Liver (tissue), 9 donors: ENCODE measurements around the gene ARHGAP5. TPM values are rescaled to one million over a fixed set of nuclear protein-coding genes. Genes with fewer than 3 reads are reported as not detected.
A peak's percentile ranks its signal among the peaks of the same experiment; 100 is the strongest.

Source experiments
- DNase-seq: peaks from one replicate; pipeline ENCODE4 v3.0.0-alpha.2; 2017; ENCODE audit warnings: low spot score
- H3K27ac ChIP-seq, 2 donors: one replicate each; pipeline ENCODE4 v1.7.0; 2013; ENCODE audit warnings: inconsistent platforms in 2 of 2, low read length in 2 of 2, control low read depth in 1 of 2, low read depth in 1 of 2, mild to moderate bottlenecking in 1 of 2
- H3K27me3 ChIP-seq, 4 donors: one replicate each; pipeline versions ENCODE4 v1.6.1 to v1.7.0; 2013; ENCODE audit warnings: low read length in 3 of 4, inconsistent platforms in 1 of 4, mild to moderate bottlenecking in 1 of 4, moderate library complexity in 1 of 4; ENCODE audit not compliant: control insufficient read depth in 4 of 4, insufficient read depth in 4 of 4
- H3K36me3 ChIP-seq, 4 donors: one replicate each; pipeline versions ENCODE4 v1.6.1 to v1.7.0; 2013; ENCODE audit warnings: low read length in 3 of 4, mild to moderate bottlenecking in 3 of 4, low read depth in 1 of 4, moderate library complexity in 1 of 4; ENCODE audit not compliant: control insufficient read depth in 4 of 4, insufficient read depth in 3 of 4
- H3K4me1 ChIP-seq, 4 donors: one replicate each; pipeline versions ENCODE4 v1.6.1 to v1.7.0; 2013; ENCODE audit warnings: low read length in 3 of 4, mild to moderate bottlenecking in 3 of 4, moderate library complexity in 1 of 4; ENCODE audit not compliant: control insufficient read depth in 4 of 4, insufficient read depth in 4 of 4
- H3K4me3 ChIP-seq, 3 donors: one replicate each; pipeline versions ENCODE4 v1.6.1 to v1.7.0; 2013; ENCODE audit warnings: low read length in 3 of 3, control low read depth in 1 of 3, low read depth in 1 of 3, mild to moderate bottlenecking in 1 of 3
- H3K9ac ChIP-seq, 2 donors: one replicate each; pipeline ENCODE4 v1.7.0; 2013; ENCODE audit warnings: low read length in 2 of 2, mild to moderate bottlenecking in 2 of 2, moderate library complexity in 2 of 2, control low read depth in 1 of 2, low read depth in 1 of 2
- H3K9me3 ChIP-seq, 4 donors: one replicate each; pipeline versions ENCODE4 v1.6.1 to v1.7.0; 2013; ENCODE audit warnings: low read length in 3 of 4; ENCODE audit not compliant: control insufficient read depth in 4 of 4
- ATF3 ChIP-seq: IDR thresholded peaks from 2 replicates; pipeline ENCODE4 v1.6.1; 2016; ENCODE audit warnings: antibody characterized with exemption
- CTCF ChIP-seq: fragments of 150-350 bp; IDR thresholded peaks from 2 replicates; pipeline ENCODE4 v1.5.1; 2017; ENCODE audit warnings: improper control_type of control experiment, low read depth, low read length; ENCODE audit not compliant: missing input control
- EGR1 ChIP-seq, 2 donors: IDR thresholded peaks; 2 replicates each; pipeline ENCODE4 v1.6.1; 2016 to 2018; ENCODE audit warnings: antibody characterized with exemption in 2 of 2, low read depth in 2 of 2
- FOXA1 ChIP-seq: IDR thresholded peaks from 2 replicates; pipeline ENCODE4 v1.6.1; 2016; ENCODE audit warnings: antibody characterized with exemption
- FOXA2 ChIP-seq: IDR thresholded peaks from 2 replicates; pipeline ENCODE4 v1.6.1; 2016; ENCODE audit warnings: antibody characterized with exemption
- GABPA ChIP-seq, 2 donors: IDR thresholded peaks in 1 of 2; conservative IDR thresholded peaks in 1 of 2; 2 replicates each; pipeline ENCODE4 v1.6.1; 2016; ENCODE audit warnings: antibody characterized with exemption in 2 of 2, mild to moderate bottlenecking in 1 of 2, moderate library complexity in 1 of 2
- HNF4A ChIP-seq, 2 donors: conservative IDR thresholded peaks; 2 replicates each; pipeline ENCODE4 v1.6.1; 2016; ENCODE audit warnings: antibody characterized with exemption in 2 of 2, mild to moderate bottlenecking in 2 of 2
- HNF4G ChIP-seq: IDR thresholded peaks from 2 replicates; pipeline ENCODE4 v1.6.1; 2016; ENCODE audit warnings: antibody characterized with exemption
- JUND ChIP-seq, 2 donors: IDR thresholded peaks; 2 replicates each; pipeline ENCODE4 v1.6.1; 2016; ENCODE audit warnings: antibody characterized with exemption in 2 of 2
- MAX ChIP-seq: IDR thresholded peaks from 2 replicates; pipeline ENCODE4 v1.6.1; 2016; ENCODE audit warnings: antibody characterized with exemption
- RAD21 ChIP-seq, 2 donors: IDR thresholded peaks; 2 replicates each; pipeline ENCODE4 v1.6.1; 2016; ENCODE audit warnings: antibody characterized with exemption in 2 of 2, mild to moderate bottlenecking in 2 of 2
- REST ChIP-seq: IDR thresholded peaks from 2 replicates; pipeline ENCODE4 v1.6.1; 2016; ENCODE audit warnings: antibody characterized with exemption, mild to moderate bottlenecking
- RXRA ChIP-seq, 2 donors: IDR thresholded peaks; 2 replicates each; pipeline ENCODE4 v1.6.1; 2017 to 2018; ENCODE audit warnings: antibody characterized with exemption in 2 of 2, mild to moderate bottlenecking in 1 of 2
- SP1 ChIP-seq: IDR thresholded peaks from 2 replicates; pipeline ENCODE4 v1.6.1; 2018; ENCODE audit warnings: antibody characterized with exemption, mild to moderate bottlenecking
- TAF1 ChIP-seq: conservative IDR thresholded peaks from 2 replicates; pipeline ENCODE4 v1.6.1; 2016; ENCODE audit warnings: antibody characterized with exemption, mild to moderate bottlenecking
- YY1 ChIP-seq: IDR thresholded peaks from 2 replicates; pipeline ENCODE4 v1.6.1; 2016; ENCODE audit warnings: antibody characterized with exemption, mild to moderate bottlenecking
- WGBS: extraction: QIAGEN DNeasy Blood & Tissue Kit; methylation state at CpG from one replicate; pipeline ENCODE4 v1.1.7; 2013; 5-methylcytosine and 5-hydroxymethylcytosine counted together
- polyA plus RNA-seq, 2 donors: library from polyadenylated mRNA; stranded (reverse) in 1 of 2; unstranded in 1 of 2; fragments of 200-250 nt in 1 of 2; fragments of >200 nt in 1 of 2; fragmentation: Nextera tagmentation in 1 of 2; extraction: Ambion mirVana in 1 of 2; gene quantifications; one replicate each; pipeline versions ENCODE4 v1.2.1 to v1.2.3, GENCODE V29; 2013 to 2015
- total RNA-seq, 2 donors: library from RNA; depleted of rRNA; stranded (reverse); fragments of >200 nt; gene quantifications; one replicate each; pipeline ENCODE4 v1.2.3, GENCODE V29; 2014
- donor health status: healthy.
- donor health status: healthy.
- donor health status: healthy.
- donor health status: healthy.
- donor health status: healthy.

ARHGAP5 gene
- total and polyA plus RNA-seq, 4 donors: 9.6 to 48.7 (median 29.0) TPM

GRCh38 chr14:32203928-32204357 lies 126.8 kb downstream of the ARHGAP5 start:
- H3K4me1 ChIP-seq: peaks cover 0 to 25% (median 17%) of the 10 kb centered on the region in 4 donors
- H3K27ac ChIP-seq: peak overlapping the region; percentile 76 to 84
- H3K27me3 ChIP-seq: no peaks in the 10 kb centered on the region
- TF ChIP-seq GABPA (IDR thresholded peaks at IDR 0.05 in 1 of 2, conservative IDR thresholded peaks at IDR 0.05 in 1 of 2): no peak
- TF ChIP-seq RXRA (IDR thresholded peaks at IDR 0.05): peak in 1 of 2 donors; percentile 26
- no peak for TF ChIP-seq MAX
- DNase-seq: no peak
- 2% methylated on average over 14 of the region's 14 CpGs for WGBS
- H3K4me3 ChIP-seq: peak overlapping the region; percentile 76 to 85 (median 85)
- no peaks in the 10 kb centered on the region for H3K9me3 ChIP-seq
- H3K36me3 ChIP-seq: no peaks in the 10 kb centered on the region
- H3K9ac ChIP-seq: peak overlapping the region; percentile 74 to 76

GRCh38 chr14:32205554-32205953 lies 128.4 kb downstream of the ARHGAP5 start:
- WGBS: 96% methylated on average over 3 of the region's 3 CpGs
- DNase-seq: no peak
- no peak for TF ChIP-seq GABPA (IDR thresholded peaks at IDR 0.05 in 1 of 2, conservative IDR thresholded peaks at IDR 0.05 in 1 of 2)
- no peak for TF ChIP-seq ATF3
- TF ChIP-seq EGR1 (IDR thresholded peaks at IDR 0.05; ENCODE audit: low read depth in 2 of 2): no peak
- no peak for TF ChIP-seq HNF4G
- TF ChIP-seq RAD21 (IDR thresholded peaks at IDR 0.05): no peak
- no peak for TF ChIP-seq TAF1
- TF ChIP-seq SP1: no peak
- TF ChIP-seq YY1: no peak
- no peak for TF ChIP-seq JUND (IDR thresholded peaks at IDR 0.05)
- TF ChIP-seq FOXA1: no peak
- TF ChIP-seq REST: no peak

GRCh38 chr14:32205984-32206383 lies 128.9 kb downstream of the ARHGAP5 start:
- no peaks in the 10 kb centered on the region for H3K9me3 ChIP-seq
- no peak overlapping the region for H3K4me3 ChIP-seq
- H3K36me3 ChIP-seq: no peaks in the 10 kb centered on the region
- peaks cover 0 to 18% (median 12%) of the 10 kb centered on the region in 4 donors for H3K4me1 ChIP-seq
- TF ChIP-seq CTCF (no peak), FOXA2 (no peak), RAD21 (IDR thresholded peaks at IDR 0.05) (no peak), YY1 (no peak), ATF3 (no peak), GABPA (IDR thresholded peaks at IDR 0.05 in 1 of 2, conservative IDR thresholded peaks at IDR 0.05 in 1 of 2) (no peak), HNF4A (conservative IDR thresholded peaks at IDR 0.05) (no peak), EGR1 (IDR thresholded peaks at IDR 0.05; ENCODE audit: low read depth in 2 of 2) (no peak)
- H3K9ac ChIP-seq: no peak overlapping the region
- 80% methylated on average over 4 of the region's 4 CpGs for WGBS
- no peaks in the 10 kb centered on the region for H3K27me3 ChIP-seq
- no peak for DNase-seq
- no peak overlapping the region for H3K27ac ChIP-seq

More at GRCh38 chr14:32205554-32205953, 128.4 kb downstream of the ARHGAP5 start:
- Histone ChIP-seq H3K27me3 (no peaks in the 10 kb centered on the region), H3K9ac (no peak overlapping the region), H3K4me3 (no peak overlapping the region), H3K9me3 (no peaks in the 10 kb centered on the region), H3K36me3 (no peaks in the 10 kb centered on the region), H3K4me1 (peaks cover 0 to 21% (median 13%) of the 10 kb centered on the region in 4 donors), H3K27ac (no peak overlapping the region)
